HG03442 (cell line): Measurements from ENCODE around the gene CNTNAP2.

Experiments used
- ATAC-seq: cut with Tn5 transposase; IDR thresholded peaks from one replicate; pipeline ENCODE4 v1.9.1; 2021; ENCODE audit warnings: mild to moderate bottlenecking, moderate library complexity; ENCODE audit not compliant: unreplicated experiment

Gene CNTNAP2

DNA sequence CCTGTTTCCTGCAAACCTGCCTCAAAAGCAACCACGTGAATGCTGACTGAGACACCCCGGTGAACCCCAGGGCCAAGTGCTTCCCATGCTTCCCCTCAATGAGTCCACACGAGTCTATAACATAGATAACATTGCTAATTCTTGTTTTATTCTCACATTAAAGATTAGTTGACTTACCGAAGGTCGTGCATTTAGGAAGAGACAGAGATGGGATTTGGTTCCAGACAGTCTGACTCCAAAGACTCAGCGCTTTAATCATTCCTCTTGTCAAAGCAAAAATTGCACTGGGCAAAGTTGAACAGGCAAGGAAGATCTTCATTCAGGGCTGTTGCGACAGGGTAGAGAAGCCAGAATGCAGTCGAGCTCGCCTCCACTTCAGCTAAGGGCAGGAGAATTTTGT is 2038.4 kb downstream of the CNTNAP2 start:
- no peak for ATAC-seq

GRCh38 chr7:148155826-148156225 is 2039.2 kb downstream of the CNTNAP2 start:
- no peak for ATAC-seq

- ATAC-seq: no peak
Measured at GRCh38 chr7:148156233-148156632, 2039.6 kb downstream of the CNTNAP2 start.

DNA sequence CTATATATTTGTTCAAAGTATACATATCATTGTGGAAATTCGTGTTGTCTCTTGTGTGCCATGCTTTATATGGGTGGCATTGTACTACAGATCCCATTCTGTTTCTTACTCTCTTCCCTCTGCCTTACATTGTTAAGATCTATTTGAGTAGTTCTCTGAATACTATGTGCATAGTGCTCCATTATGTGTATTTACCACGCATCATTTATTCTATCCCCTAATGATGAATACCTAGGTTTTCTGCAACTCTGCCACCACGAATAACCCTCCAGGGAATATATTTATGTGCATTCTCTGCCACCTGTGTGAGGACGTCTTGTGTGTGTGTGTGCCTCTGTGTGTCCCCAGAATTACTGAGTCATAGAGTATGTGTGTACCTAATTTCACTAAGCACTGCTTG is 2042.7 kb downstream of the CNTNAP2 start:
- no peak for ATAC-seq

- ATAC-seq: no peak
Measured at GRCh38 chr7:148161776-148162175, 2045.2 kb downstream of the CNTNAP2 start.

- no peak for ATAC-seq
Measured at GRCh38 chr7:148162808-148163207, 2046.2 kb downstream of the CNTNAP2 start.

DNA sequence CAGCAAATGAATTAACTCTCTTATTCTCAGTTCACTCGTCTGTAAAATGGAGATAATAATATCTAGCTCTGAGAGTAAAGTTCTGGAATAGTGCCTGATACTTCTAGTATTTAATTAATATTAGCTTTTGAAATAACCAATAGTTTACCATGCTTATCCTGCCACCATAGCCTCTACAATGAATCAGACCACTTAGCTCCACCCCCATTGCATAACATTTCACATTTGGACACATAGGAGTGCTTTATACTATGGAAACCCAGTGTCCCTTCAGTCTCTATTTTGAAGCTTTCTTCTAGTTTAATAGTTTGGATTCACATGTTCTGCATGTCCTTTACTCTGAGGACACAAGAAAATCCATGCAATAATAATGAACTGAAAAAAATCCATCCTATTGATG is 2046.6 kb downstream of the CNTNAP2 start:
- ATAC-seq: no peak

- ATAC-seq: no peak
Measured at GRCh38 chr7:148172920-148173319, 2056.3 kb downstream of the CNTNAP2 start.

DNA sequence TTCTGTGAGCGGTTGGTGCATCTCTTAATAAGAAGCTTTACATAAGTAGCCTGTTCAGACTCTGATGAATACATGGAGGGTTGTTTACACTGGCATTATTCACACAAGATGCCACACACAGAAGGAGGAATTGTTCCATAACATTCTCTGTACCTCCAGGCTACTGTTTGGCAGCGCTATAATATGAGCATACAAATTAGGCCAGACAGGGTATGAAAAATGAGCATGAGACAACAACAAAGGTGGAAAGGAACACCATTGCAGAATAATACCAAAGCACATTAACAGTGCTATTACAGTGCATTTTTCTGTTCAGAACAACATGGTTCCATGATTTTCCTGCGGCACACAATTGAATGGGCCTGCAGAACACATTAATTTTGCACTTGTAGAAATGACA is 2056.8 kb downstream of the CNTNAP2 start:
- no peak for ATAC-seq

DNA sequence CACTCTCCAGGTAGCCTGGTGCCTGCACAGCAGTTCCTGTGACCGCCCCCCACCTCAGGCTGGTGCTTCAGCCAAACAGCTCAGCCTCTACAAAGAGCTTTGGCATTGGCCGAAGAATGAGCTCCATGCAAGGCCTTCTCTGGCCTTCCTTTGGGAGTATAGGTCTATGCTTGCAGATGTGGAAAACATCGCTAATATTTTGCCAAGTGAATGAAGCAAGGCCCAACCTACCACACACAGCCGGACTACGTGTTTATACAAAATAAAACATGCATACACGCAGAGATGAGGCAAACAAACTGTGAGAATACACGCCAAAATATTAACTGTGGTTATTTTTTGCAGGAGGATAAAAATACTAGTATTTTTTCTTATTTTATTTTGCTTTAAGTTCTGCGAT is 2057.8 kb downstream of the CNTNAP2 start:
- no peak for ATAC-seq

DNA sequence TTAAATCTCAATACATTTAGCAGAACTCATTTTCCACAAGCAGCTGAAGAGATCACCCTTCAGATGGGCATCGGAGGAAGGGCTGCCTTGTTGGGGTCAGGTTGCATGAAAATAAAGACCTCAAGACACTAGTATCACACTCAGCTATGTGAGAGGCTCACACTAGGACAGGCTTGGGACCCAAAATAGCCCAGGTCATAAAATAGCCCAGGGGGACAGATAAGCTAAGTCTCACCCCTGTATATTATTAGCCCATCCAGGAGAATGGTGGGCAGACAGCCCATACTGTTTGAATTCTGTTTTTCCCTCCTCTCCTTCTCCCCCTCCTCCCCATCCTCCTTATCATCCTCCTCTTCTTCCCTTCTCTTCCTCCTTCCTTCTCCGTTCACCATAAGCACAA is 2058.9 kb downstream of the CNTNAP2 start:
- ATAC-seq: no peak

DNA sequence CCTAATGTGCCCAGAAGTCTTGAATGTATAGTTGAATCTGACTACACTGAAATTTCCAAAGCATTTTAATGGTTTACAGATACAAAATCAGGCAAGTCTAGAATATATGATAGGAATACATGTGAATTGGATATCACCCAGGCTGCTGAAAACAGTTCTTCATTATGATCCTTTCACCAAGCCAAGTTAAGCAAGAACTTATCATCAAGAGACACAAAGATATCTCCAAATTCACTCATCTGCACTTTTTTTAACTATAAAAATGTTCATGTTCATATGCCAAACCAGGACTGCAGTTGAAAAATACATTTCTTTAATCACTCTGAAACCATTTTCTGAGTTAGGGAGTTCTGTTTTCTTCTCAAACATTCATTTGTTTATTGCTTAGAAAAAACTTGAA is 2061.4 kb downstream of the CNTNAP2 start:
- ATAC-seq: no peak

DNA sequence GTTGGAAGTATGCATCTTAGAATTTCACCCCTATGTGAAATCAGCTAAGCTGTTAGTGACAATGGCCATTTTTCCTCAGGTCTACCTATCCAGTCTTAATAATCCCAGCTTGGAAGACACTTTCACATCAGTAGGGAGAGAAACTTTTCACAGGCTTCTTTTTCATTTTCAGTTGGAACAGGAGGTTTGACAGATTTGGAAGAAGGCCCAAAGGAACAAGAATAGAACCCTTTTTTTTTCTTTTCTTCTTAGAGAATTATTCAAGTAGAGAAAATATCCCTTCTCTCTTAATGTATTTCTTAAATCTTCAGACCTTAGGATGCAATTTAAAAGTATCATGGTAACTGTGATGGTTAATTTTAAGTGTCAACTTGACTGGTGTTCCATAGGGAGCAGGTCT is 2063.5 kb downstream of the CNTNAP2 start:
- no peak for ATAC-seq

DNA sequence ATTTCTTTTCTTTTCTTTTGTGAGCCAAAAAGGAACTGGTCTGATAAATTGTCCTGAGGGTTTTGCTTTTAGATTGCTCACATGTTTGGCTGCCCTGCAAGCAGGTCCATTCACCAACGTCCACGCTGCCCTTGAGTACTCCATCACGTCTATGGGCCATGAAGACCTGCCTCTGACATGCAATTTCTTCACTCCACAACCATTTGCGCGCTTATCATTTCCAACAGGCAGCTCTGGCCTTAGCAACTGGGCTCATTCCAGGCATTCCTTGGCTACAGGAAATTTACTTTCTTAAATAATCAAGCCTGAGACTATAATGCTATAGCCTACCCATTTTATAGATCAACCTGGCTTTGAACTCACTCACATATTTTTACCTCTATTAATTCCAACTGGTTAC is 2065.7 kb downstream of the CNTNAP2 start:
- no peak for ATAC-seq

- no peak for ATAC-seq
Measured at GRCh38 chr7:148185041-148185440, 2068.4 kb downstream of the CNTNAP2 start.

DNA sequence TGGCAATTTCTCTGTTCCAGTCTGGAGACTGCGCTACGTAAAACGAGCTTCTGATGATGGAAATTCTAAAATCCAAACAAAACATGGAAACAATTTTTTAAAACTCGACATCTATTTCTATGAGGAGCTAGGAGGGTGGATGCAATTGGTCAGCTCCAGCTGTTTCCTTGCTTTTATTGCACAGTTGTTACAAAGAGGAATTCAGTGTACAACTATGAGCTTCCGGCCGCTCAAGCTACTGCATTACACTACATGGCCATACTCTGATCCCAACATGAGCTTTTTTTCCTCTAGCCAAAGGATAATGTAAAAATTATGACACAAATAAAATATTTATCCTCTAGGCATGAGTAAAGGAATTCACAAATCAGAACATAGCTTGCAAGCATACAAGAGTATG is 2070.9 kb downstream of the CNTNAP2 start:
- ATAC-seq: no peak

DNA sequence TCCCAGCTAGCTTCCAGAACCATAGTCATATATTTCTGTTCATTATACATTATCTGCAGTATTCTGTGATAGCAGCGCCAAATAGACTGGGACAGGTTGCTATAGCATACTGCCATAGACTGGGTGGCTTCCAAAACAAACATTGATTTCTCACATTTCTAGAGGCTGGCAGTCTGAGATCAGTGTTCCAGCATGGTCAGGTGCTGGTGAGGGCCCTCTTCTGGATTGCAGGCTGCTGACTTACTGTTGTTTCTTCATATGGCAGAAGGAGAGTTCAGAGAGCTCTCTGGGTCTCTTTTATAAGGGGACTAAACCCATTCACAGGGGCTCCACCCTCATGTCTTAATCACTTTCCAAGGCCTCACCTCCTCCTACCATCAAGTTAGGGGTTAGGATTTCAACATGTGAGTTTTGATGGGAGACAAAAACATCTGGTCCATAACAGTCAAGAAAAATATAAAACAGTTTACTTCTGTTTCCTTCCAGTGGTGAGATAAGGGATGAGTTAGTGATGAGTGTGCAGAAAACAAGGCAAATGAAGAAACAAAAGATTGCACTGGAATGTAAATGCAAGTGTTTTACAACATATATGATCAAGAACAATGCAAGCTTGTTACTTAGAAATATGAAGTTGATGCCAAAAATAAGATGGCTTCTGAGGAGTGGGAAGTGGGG is 2074.9 kb downstream of the CNTNAP2 start:
- ATAC-seq: no peak

DNA sequence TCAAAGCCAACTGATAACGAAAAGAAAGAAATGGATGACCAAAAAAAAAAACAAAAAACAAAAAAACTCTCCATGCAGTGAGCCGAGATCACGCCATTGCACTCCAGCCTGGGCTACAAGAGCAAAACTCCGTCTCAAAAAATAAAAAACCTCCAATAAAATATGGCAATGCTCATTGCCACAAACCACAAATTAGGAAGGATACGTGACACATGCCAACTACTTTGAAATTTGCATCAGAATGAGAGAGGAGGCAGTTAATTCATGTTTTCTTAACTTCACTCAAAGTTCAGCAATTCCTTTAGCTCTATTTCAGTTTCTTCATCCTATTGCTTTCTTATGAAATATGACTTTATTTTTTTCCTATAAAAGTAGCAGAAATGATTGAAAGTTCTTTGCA is 2075.9 kb downstream of the CNTNAP2 start:
- no peak for ATAC-seq

DNA sequence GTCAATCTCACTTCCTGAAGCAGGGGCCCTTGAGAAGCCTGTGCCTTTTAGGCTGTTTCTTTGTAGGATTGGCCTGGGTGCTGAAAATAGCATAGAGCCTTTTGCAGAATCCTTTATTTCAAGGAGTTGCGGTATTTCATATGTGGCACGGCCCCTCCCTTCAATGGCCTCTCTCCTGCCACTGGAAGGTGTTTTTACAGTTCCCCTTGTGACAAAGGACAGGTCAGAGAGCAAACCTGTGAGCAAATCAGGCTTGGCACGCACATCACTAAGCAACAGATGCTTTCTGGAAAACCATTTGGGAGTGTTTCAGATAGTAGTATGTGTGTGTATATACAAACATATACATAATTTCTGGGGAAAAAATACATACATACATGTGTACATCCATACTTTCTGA is 2085.4 kb downstream of the CNTNAP2 start:
- no peak for ATAC-seq

DNA sequence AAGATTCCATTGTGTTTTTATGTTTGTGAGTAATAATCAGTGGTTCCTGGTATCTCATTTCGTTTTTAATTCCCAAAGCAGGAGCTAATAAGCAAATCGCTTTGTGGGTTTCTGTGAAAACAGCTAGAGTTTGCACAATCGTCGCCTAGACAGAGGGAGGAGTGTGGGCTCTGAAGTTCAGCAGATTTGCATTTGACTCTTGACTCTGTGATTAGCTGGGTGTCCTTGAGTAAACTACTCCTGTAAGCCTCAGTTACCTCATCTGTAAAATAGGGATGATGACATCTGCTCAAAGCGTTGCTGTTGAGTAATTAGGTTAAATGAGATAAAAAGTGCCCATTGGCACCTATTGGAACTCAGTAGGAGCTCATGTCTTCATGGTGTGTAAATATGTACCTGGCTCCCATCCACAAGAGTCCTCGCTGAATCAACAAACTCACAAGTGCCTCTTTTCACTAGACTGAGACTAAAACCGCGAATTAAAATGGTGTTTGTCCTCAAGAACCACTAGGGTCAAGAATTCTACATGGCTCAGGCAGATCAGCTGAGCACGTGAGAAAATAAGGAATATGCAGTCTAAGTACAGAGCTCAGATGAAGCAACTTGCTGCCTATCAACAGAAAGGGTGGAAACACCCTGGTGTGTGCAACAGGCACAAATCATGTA is 2088.2 kb downstream of the CNTNAP2 start:
- no peak for ATAC-seq

DNA sequence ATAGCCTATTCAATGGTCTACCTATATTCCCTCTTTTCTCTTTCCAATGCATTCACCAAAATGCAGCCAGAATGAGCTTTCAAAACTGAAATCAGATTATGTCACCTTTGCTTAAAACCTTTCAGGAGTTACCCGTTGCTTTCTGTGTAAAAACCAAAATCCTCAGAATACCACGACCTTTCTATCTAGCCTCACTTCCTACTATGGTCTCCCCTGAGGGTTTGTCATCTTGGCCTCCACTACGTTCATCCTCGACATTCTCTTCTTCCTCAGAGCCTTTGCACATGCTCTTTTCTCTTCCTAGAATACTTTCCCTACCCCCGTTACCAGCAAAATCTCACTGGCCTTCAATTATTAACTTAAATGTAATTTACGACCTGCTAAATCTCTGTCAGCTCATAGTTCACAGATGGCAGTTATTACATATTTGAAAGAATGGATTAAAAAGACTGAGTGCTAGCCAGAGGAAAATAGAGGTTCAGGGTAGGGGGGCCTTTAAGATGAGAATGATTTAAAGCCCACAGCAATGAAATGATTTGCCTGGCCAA is 2093.1 kb downstream of the CNTNAP2 start:
- no peak for ATAC-seq

DNA sequence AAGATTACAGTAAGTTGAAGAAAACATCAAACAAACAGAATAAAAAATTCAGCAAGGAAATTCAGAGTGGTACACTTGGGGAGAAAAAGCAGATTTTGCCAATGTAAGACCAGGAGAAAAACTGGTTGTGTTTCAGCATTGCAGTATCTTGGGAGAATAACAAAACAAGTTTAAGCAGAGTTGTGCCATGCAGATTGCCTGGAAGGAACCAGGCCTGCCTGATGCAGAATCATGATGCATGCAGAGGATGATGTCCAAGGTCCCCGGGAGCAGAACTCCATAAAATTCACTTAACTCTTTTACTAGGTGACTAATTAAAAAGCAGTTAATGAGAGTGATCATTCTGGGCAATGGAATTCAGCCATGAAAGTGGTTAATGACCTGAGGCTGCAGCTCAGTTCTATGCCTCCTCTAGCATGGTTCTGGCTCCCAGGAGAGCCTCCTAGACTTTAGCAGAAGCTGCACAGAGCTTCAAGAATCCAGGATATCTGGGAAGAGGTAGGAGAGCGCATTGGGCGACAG is 2094.3 kb downstream of the CNTNAP2 start:
- no peak for ATAC-seq
